HUES64 (cell line): Measurements from ENCODE around the gene SLC7A4.

Experiments
- H3K27ac ChIP-seq: 2 replicates; pipeline ENCODE4 v1.7.0; 2013; ENCODE audit warnings: low read depth, low read length, inconsistent platforms
- H3K27me3 ChIP-seq: 2 replicates; pipeline ENCODE4 v1.6.1; 2013; ENCODE audit warnings: mild to moderate bottlenecking, low read length; ENCODE audit not compliant: insufficient read depth
- H3K36me3 ChIP-seq: 2 replicates; pipeline ENCODE4 v1.6.1; 2013; ENCODE audit warnings: mild to moderate bottlenecking, low read length; ENCODE audit not compliant: insufficient read depth
- H3K4me1 ChIP-seq: 2 replicates; pipeline ENCODE4 v1.6.1; 2013; ENCODE audit warnings: mild to moderate bottlenecking, low read length, moderate library complexity; ENCODE audit not compliant: insufficient read depth
- H3K4me3 ChIP-seq: 2 replicates; pipeline ENCODE4 v1.5.1; 2013; ENCODE audit warnings: mild to moderate bottlenecking, low read length, moderate library complexity
- H3K9ac ChIP-seq: 2 replicates; pipeline ENCODE4 v1.6.1; 2013; ENCODE audit warnings: mild to moderate bottlenecking, low read depth, low read length
- H3K9me3 ChIP-seq: 2 replicates; pipeline ENCODE4 v1.6.1; 2013; ENCODE audit warnings: low read depth, low read length; ENCODE audit not compliant: insufficient read depth
- WGBS: fragments of 150-250, 120-280 bp; methylation state at CpG from one replicate; pipeline ENCODE4 v1.1.7; 2013; ENCODE audit warnings: missing lambda C conversion rate; 5-methylcytosine and 5-hydroxymethylcytosine counted together

SLC7A4 gene

DNA sequence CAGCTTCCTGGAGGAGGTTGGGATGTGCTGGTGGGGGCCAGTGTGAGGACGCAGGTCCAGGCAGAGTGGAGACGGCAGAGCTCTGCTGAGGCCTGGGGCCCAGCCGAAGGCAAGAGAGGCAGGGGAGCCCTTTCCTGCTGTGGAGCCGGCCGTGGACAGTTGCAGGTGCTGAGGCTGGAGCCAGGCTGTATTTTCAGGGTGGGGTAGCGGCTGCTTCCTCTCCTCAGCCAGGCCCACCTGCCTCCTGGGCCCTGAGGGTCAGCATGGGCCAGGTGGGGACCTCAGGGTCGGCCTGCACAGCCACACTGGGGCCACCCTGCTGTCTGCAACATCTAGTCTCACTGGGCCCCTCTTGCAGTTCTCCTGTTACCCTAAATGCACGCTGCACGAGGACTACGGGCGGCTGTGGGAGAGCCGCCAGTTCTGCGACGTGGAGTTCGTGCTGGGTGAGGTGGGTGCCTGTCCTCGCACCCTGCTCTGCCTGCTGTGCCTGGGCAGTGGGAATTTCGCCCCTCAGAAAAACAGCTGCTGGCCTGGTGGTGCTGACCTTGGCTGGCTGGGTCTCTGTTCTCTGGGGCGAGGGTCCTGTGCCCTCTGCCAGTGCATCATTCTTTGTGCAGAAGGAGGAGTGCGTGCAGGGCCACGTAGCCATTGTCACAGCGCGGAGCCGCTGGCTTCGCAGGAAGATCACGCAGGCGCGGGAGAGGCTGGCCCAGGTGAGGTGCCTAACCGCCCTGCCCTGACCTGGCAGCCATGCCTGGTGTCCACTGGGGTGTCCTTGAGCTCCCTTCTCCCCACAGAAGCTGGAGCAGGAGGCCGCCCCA, 38.8 kb downstream of the SLC7A4 start:
- Histone ChIP-seq H3K4me1 (no peaks in the 10 kb centered on the region), H3K36me3 (peaks cover 30% of the 10 kb centered on the region), H3K9ac (no peak overlapping the region), H3K27ac (no peak overlapping the region), H3K4me3 (no peak overlapping the region), H3K27me3 (no peaks in the 10 kb centered on the region), H3K9me3 (no peaks in the 10 kb centered on the region)
- 94% methylated on average over 29 of the region's 29 CpGs for WGBS

DNA sequence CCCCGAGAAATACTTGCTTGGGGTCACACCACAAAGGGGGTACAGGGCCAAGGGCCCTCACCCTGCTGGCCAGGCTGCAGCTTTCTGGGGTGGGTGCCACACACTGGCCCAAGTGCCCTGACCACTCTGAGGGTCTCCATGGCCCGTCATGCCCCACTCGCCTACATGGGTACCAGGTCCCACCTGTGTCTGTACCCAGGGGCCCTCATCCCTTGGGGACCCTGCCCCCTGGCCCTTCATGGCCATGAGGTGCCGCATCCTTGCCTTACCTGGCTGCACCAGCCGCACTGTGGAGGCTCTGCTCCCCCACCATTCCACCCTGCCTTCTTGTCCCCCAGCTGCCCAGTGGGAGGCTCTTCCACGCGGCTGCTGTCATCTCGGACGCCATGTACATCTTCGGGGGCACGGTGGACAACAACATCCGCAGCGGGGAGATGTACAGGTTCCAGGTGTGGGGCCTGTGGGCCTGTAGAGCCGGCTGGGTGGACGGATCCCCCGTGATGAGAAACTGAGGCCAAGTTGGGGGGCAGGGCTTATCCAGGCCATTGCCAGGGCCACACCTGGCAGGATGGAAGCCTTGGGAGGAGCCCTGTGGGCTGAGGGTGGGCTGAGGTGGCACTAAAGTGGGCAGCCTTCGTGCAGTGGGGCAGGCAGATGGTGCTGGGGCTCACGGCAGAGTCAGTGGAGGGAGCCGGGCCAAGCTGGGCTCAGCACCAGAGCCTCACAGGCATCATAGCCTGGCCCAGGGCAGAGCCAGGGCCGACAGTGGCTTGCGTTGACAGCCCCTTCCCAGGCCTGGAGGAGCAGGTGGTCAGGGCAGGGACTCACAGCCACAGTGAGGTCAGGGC, 39.7 kb downstream of the SLC7A4 start:
- Histone ChIP-seq H3K4me3 (no peak overlapping the region), H3K27me3 (no peaks in the 10 kb centered on the region), H3K9me3 (no peaks in the 10 kb centered on the region), H3K4me1 (no peaks in the 10 kb centered on the region), H3K27ac (no peak overlapping the region), H3K36me3 (peaks cover 37% of the 10 kb centered on the region), H3K9ac (no peak overlapping the region)
- 89% methylated on average over 21 of the region's 21 CpGs for WGBS

DNA sequence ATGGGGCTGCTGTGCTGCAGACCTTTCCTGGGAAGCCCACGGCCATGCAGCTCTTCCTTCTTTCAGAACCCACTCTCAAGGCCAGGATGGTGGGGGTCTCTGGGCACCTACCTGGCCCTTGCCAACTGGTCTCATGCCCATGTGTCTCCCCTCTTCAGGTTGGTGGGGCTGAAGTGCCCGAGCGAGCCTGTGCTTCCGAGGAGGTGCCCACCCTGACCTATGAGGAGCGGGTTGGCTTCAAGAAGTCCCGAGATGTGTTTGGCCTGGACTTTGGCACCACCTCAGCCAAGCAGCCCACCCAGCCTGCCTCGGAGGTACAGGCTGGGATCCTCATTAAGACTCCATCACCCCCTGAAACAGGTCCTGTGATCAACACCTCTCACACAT, 40.3 kb downstream of the SLC7A4 start:
- Histone ChIP-seq H3K27me3 (no peaks in the 10 kb centered on the region), H3K9ac (no peak overlapping the region), H3K36me3 (peaks cover 42% of the 10 kb centered on the region), H3K4me3 (no peak overlapping the region), H3K27ac (no peak overlapping the region), H3K9me3 (no peaks in the 10 kb centered on the region), H3K4me1 (no peaks in the 10 kb centered on the region)
- WGBS: 92% methylated on average over 7 of the region's 7 CpGs

DNA sequence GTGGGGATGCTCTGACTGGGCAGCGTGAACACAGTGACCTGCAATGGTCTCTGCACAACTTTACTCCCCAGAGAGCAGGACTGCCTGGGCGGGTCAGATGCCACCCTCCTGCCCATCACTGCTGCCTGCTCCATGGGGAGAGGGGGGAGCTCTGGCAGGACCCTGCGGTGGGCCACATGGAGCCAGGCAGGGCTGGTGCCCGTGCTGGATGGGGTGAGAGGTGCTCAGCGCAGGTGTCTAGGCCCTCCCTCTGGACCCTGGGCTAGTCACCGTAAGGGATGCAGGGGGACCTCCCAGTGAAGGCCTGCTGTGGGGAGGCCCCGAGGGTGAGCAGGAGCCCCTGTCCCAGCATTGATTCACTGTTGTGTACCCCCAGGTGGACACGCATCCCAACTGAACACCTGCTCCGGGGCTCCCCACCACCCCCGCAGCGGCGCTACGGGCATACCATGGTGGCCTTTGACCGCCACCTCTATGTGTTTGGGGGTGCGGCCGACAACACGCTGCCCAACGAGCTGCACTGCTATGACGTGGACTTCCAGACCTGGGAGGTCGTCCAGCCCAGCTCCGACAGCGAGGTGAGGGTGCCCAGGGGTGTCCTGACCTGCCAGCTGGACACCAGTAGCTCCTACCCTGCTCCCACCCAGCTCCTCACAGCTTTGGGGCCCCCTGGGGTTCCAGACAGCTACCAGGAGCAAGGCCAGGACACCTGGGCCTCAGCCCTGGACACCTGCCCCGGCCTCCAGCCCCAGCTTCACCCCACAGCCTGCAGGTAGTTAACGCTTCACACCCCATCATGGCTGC, 40.9 kb downstream of the SLC7A4 start:
- no peak overlapping the region for H3K4me3 ChIP-seq
- H3K27me3 ChIP-seq: no peaks in the 10 kb centered on the region
- peaks cover 41% of the 10 kb centered on the region for H3K36me3 ChIP-seq
- no peak overlapping the region for H3K27ac ChIP-seq
- no peaks in the 10 kb centered on the region for H3K9me3 ChIP-seq
- 92% methylated on average over 24 of the region's 24 CpGs for WGBS
- no peaks in the 10 kb centered on the region for H3K4me1 ChIP-seq
- no peak overlapping the region for H3K9ac ChIP-seq

DNA sequence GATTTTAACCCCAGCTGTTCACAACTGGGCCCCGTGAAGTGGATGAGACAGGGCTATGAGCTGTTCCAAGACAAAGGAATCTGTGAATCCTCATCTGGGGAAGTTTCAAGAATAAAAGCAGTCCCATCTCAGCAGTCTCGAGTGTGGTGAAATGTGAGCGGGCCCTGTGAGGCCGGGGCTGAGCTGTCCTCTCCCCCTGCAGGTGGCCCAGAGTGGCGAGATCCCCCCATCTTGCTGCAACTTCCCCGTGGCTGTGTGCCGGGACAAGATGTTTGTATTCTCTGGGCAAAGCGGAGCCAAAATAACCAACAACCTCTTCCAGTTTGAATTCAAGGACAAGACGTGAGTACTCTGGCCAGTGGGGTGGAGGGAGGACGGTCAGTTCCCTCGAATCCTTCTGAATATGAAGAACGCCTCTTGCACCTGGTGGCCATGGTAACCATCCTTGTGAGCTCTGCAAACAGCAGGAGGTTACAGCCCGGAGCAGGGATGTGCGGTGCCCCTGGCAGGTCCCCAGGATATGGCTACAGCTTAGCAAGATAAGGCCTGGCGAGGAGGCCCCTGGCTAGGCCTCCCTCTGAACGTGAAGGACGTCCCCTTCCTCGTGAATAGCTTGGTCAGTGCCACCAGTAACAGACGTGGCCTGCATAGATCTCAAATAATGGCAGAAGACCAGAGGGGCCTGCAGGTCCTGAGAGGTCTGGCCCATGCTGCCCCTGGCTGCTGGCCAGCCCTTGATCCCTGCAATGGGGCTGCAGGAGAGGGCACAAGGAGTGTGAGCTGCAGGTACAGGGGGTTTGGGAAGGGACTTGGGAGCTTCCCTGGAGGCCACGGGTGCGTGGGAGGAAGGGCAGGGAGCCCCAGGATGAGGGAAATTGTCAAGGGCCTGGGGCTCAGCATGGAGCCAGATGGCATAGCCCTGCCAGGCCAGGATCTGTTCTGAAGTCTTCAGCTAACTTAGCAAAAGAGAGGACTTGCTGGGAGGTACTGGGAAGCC, 41.9 kb downstream of the SLC7A4 start:
- no peak overlapping the region for H3K27ac ChIP-seq
- no peaks in the 10 kb centered on the region for H3K4me1 ChIP-seq
- no peak overlapping the region for H3K4me3 ChIP-seq
- no peaks in the 10 kb centered on the region for H3K27me3 ChIP-seq
- no peaks in the 10 kb centered on the region for H3K9me3 ChIP-seq
- 87% methylated on average over 21 of the region's 21 CpGs for WGBS
- H3K9ac ChIP-seq: no peak overlapping the region
- H3K36me3 ChIP-seq: peaks cover 47% of the 10 kb centered on the region

DNA sequence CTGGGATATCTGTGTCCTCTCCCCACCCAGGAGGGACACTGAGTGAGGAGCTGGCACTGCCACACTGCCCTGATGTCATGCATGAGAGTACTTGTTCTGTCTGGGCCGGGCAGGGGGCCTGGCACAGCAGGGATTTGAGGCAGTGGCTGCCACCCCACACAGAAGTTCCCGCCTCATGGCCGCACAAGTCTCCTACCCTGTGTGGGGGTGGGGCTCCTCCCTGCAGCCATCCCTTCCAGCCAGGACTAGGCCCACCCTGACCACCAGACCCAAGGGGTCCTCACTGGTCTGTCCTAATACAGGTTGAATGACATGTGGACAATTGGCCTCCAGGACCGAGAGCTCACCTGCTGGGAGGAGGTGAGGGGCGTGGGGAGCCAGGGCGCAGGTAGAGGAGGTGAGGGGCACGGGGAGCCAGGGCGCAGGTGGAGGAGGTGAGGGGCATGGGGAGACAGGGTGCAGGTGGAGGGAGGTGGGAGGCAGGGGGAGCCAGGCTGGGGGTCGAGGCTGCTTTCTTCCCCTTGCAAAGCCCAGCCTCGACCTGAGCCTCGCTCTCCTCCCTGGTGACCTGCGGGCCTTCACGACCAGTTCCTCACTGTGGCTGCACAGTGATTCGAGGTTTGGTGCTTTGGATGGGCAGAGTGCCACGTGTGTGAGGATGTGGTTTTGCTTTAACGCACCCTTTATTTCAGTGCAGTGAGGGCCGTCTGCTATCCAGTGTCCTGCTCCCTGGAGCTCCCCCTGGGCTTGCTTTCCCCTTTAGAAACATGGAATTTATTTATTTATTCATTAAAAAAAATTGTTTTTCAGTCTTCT, 42.8 kb downstream of the SLC7A4 start:
- Histone ChIP-seq H3K27me3 (no peaks in the 10 kb centered on the region), H3K4me1 (no peaks in the 10 kb centered on the region), H3K9ac (no peak overlapping the region), H3K4me3 (no peak overlapping the region), H3K36me3 (peaks cover 50% of the 10 kb centered on the region), H3K9me3 (no peaks in the 10 kb centered on the region), H3K27ac (no peak overlapping the region)
- 79% methylated on average over 17 of the region's 17 CpGs for WGBS

DNA sequence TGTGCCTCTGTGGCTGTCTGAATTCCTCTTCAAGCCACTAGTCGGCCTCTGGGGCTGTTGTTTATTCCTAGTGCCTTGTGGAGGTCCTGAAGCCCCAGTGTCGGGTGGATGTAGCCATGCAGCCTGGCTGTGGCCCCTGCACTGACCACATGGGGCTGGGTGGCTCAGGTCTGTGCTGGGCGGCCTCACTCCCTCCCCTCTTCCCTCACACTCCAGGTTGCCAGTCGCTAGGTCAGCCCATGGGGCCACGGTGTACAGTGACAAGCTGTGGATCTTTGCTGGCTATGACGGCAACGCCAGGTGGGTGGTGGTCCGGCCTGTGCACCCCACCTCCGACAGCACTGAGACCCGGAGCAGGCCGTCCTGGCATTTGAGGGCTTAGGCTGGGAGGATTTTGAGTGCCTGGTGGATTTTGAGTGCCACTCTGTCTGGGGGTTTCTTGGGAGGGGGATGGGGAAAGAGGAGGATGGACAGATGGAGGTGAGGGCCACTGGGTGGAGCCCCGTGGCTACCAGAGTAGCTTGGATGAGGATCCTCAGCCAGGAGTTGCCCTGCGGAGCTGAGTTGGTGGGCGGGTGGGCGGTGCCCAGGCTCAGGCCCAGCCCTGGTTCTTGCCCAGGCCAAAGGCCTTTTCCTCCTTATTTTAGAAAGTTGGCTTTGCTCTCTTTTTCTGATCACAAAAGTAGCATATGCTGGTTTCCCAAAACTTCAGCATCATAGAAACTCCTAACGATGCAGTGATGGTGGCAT, 43.6 kb downstream of the SLC7A4 start:
- WGBS: 94% methylated on average over 16 of the region's 16 CpGs
- Histone ChIP-seq H3K4me3 (no peak overlapping the region), H3K36me3 (peaks cover 55% of the 10 kb centered on the region), H3K27ac (no peak overlapping the region), H3K4me1 (no peaks in the 10 kb centered on the region), H3K9ac (no peak overlapping the region), H3K27me3 (no peaks in the 10 kb centered on the region), H3K9me3 (no peaks in the 10 kb centered on the region)

DNA sequence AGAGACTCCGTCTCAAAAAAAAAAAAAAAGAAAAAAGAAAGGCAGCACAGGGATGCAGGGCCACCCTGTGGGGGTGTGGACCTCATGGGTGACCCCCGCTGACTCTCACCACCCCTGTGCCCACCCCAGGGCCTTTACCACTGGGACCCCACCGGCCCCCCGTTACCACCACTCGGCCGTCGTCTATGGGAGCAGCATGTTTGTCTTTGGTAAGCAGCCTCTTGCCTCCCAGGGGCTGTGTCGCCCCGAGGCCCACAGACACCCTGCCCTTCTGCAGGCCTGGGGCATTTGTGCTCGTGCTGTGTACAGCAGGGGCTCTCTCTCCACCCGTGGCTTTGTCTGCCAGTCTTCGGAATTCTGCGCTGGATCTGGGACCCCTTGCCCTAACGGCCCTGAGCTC, 45.0 kb downstream of the SLC7A4 start:
- no peak overlapping the region for H3K4me3 ChIP-seq
- H3K9ac ChIP-seq: no peak overlapping the region
- H3K27me3 ChIP-seq: peaks cover 6% of the 10 kb centered on the region; the same call in 1 of the 2 replicates
- H3K9me3 ChIP-seq: no peaks in the 10 kb centered on the region
- WGBS: 94% methylated on average over 14 of the region's 14 CpGs
- H3K27ac ChIP-seq: no peak overlapping the region
- H3K4me1 ChIP-seq: no peaks in the 10 kb centered on the region; the same call in 1 of the 2 replicates
- peaks cover 52% of the 10 kb centered on the region for H3K36me3 ChIP-seq

DNA sequence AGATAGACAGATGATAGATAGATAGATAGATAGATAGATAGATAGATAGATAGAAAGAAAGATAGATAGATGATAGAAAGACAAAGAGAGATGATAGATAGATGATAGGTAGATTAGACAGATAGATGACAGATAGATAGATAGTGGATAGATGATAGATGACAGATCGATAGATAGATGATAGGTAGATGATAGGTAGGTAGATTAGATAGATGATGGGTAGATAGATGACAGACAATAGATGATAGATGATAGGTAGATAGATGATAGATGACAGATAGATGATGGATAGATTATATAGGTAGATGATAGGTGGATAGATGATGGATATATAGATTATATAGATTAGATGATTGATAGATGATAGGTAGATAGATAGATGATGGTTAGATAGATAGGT, 46.0 kb downstream of the SLC7A4 start:
- Histone ChIP-seq H3K36me3 (peaks cover 41% of the 10 kb centered on the region), H3K9ac (no peak overlapping the region), H3K4me3 (no peak overlapping the region), H3K9me3 (no peaks in the 10 kb centered on the region), H3K4me1 (peaks cover 2% of the 10 kb centered on the region), H3K27ac (no peak overlapping the region), H3K27me3 (peaks cover 6% of the 10 kb centered on the region; the same call in 1 of the 2 replicates)
- 92% methylated on average over 1 of the region's 1 CpG for WGBS
